ENCODE results near the gene NTSR1.

The NTSR1 gene

DNA sequence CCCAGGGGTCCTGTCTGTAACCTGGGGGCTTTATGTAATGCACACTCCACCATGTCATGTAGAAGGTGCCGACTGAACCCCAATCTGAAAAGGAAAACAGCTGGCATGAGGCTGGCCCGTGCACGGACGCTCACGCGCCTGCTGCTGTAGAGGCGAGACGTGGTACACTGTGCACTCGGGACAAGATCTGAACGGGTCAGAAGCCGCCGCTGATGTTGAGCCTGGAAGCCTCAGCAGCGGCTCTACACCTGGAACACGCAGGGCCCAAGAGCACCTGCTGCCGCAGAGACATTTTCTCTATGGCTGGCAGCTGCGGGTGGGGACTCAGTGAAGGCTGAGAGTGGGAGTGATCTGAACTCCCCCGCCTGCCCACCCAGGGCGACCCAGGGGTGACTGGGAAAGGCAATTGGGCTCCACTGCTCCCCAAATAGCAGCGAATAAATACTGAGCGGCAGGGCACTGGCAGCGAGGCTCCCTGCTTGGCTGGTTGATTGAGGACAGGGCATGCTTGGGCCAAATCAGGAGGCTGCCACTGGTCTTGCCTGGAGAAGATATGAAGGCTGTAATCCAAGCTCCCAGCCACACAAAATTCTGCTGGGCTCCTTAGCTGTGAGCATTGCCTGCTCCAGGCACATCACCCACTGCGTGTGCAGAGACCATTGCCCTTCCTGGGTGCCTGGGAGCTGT, 93.5 kb downstream of the NTSR1 start:
- DNase-seq (ENCODE audit: low read depth in 2 of 2), result no peak

GRCh38 chr20:62804021-62804626, 95.5 kb downstream of the NTSR1 start:
- DNase-seq (ENCODE audit: low read depth in 2 of 2), result no peak

- DNase-seq (ENCODE audit: low read depth in 2 of 2), result peak in 1 of 2 donors; percentile 55
These were observed 96.1 kb downstream of the NTSR1 start, which contains the start of gene OGFR for GRCh38 chr20:62804627-62805154. Gene OGFR, plus strand, starts transcription at chr20:62804835. Its CDS starts 25 bp downstream, at chr20:62804860.

GRCh38 chr20:62805155-62805710, 96.6 kb downstream of the NTSR1 start:
- no peak for DNase-seq (ENCODE audit: low read depth in 2 of 2)

- no peak for DNase-seq (ENCODE audit: low read depth in 2 of 2)
These were observed 97.2 kb downstream of the NTSR1 start for GRCh38 chr20:62805711-62806382.

GRCh38 chr20:62806383-62807050, 97.9 kb downstream of the NTSR1 start:
- DNase-seq (ENCODE audit: low read depth in 2 of 2), result no peak

DNA sequence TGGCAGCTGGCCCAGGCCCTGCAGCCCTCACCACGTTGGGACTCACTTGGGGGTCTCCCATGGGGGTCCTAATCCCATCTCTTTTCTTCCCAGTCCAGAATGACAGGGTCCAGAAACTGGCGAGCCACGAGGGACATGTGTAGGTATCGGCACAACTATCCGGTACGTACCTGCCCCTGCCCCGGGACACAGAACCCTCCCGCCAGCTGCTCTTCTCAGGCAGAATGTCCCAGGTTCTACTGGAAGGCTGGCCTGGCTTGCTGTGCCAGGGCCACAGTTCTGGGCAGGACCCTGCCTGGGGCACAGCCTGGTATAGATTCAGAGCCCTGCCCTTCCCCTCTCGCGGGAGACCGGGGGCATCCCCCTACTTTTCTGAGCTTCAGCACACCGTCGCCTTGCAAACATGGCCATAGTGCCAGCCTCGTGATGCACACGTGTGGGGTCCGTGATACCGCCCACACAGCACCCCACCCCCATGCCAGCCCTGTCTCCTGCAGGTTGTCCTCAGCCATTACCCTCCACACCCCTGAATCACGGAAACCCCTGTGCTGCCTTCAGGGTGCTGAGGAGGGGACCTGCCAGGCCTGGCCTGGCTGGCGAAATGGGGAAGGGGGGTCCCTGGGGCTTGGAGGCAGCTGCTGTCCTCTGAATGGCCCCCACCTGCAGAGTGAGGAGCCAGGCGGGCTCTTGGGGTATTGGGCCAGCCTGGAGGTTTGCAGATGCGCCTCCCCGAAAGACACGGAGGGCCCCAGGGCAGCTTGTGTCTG, 99.0 kb downstream of the NTSR1 start:
- no peak for DNase-seq (ENCODE audit: low read depth in 2 of 2)

GRCh38 chr20:62808211-62808865, 99.7 kb downstream of the NTSR1 start:
- peak; percentile 51 to 65 for DNase-seq (ENCODE audit: low read depth in 2 of 2)

- DNase-seq (ENCODE audit: low read depth in 2 of 2), result no peak
These were observed 101.1 kb downstream of the NTSR1 start for GRCh38 chr20:62809530-62810428.

DNA sequence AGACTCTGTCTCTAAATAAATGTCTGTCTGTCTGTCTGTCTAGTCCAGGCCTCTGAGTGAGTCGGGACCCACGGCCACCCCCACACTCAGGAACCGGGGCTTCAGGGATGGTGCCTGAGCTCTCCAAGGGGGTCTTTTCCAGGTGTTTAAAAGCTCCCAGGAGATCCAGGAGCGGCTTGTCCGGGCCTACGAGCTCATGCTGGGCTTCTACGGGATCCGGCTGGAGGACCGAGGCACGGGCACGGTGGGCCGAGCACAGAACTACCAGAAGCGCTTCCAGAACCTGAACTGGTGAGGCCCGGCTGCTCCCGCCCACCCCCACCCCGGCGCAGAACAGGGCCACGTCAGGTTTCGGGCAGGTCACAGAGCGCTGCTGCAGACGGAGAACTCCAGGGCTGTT, 102.7 kb downstream of the NTSR1 start:
- no peak for DNase-seq (ENCODE audit: low read depth in 2 of 2)

DNA sequence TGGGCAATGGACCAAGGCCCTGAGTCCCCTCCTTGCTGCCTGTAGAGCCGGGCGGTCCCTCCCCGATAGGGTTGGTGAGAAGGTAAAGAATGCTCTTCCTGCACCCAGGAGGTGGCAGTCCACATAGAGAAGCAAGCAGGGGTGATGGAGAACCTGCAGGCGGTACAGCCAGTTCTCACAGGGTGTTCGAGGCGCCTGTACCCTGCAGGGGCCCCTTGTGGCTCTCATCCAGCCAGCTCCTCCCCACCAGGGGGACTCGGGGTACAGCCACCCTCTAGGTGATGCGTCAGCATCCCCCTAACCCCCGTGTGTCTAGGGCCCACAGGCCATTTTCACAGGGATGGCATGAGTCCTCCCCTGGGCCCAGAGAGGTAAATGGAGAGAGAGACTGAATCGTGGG, 103.1 kb downstream of the NTSR1 start:
- DNase-seq (ENCODE audit: low read depth in 2 of 2), result no peak

All from stimulated activated CD8-positive, alpha-beta memory T cell treated with anti-CD3 and anti-CD28 coated beads, Interleukin-2, amount 100 ng/mL, for 1 hour (primary cell).